Activated effector memory CD4-positive, alpha-beta T cell treated with Interleukin-2 at 50 U/mL for 16 hours (primary cell): ENCODE data around the gene PRICKLE3.
A peak's percentile ranks its signal among the peaks of the same experiment; 100 is the strongest.
"Not testable (repeated sequence)": the region's sequence is repeated elsewhere in the genome, so short reads cannot be mapped to it uniquely, and the experiment has no call there.

Experiments used
- DNase-seq: peaks from one replicate; pipeline ENCODE4 v3.0.0-alpha.2; 2020

PRICKLE3 gene

GRCh38 chrX:49155900-49156837 is 30.0 kb downstream of the PRICKLE3 start:
- DNase-seq = peak; percentile 80

- no peak for DNase-seq
Measured at GRCh38 chrX:49155243-49155899, 30.8 kb downstream of the PRICKLE3 start.

- DNase-seq = no peak
Measured at GRCh38 chrX:49153467-49153866, 32.7 kb downstream of the PRICKLE3 start.

GRCh38 chrX:49149291-49149690 is 36.9 kb downstream of the PRICKLE3 start:
- DNase-seq = not testable (repeated sequence)

- DNase-seq = not testable (repeated sequence)
Measured at GRCh38 chrX:49148390-49149100, 37.6 kb downstream of the PRICKLE3 start.

GRCh38 chrX:49147936-49148335 is 38.2 kb downstream of the PRICKLE3 start:
- DNase-seq = no peak

GRCh38 chrX:49147282-49147681 is 38.9 kb downstream of the PRICKLE3 start:
- DNase-seq = no peak

GRCh38 chrX:49143154-49143553 is 43.0 kb downstream of the PRICKLE3 start:
- not testable (repeated sequence) for DNase-seq

- not testable (repeated sequence) for DNase-seq
Measured at GRCh38 chrX:49142264-49142663, 43.9 kb downstream of the PRICKLE3 start.

- no peak for DNase-seq
Measured at GRCh38 chrX:49139713-49140112, 46.5 kb downstream of the PRICKLE3 start.

GRCh38 chrX:49137492-49137891 is 48.7 kb downstream of the PRICKLE3 start:
- DNase-seq = no peak

GRCh38 chrX:49133759-49134158 is 52.4 kb downstream of the PRICKLE3 start:
- DNase-seq = no peak

- not testable (repeated sequence) for DNase-seq
Measured at GRCh38 chrX:49132275-49132674, 53.9 kb downstream of the PRICKLE3 start.

GRCh38 chrX:49129427-49129826 is 56.7 kb downstream of the PRICKLE3 start:
- DNase-seq = no peak

- not testable (repeated sequence) for DNase-seq
Measured at GRCh38 chrX:49127742-49128258, 58.4 kb downstream of the PRICKLE3 start.
